MV-4-11 (cell line): Measurements from ENCODE around the gene PDE3B.

ENCODE experiments used
- DNase-seq: peaks from one replicate; lab custom pipeline; 2025; lab: John Stamatoyannopoulos, UW

Gene PDE3B

GRCh38 chr11:14884667-14885273 lies 241.2 kb downstream of the PDE3B start:
- DNase-seq = no peak

- no peak for DNase-seq
Observed at GRCh38 chr11:14886513-14886912, 242.9 kb downstream of the PDE3B start.

- DNase-seq = peak; percentile 60
Observed at GRCh38 chr11:14891143-14892035, 247.8 kb downstream of the PDE3B start.

GRCh38 chr11:14892036-14892556 lies 248.5 kb downstream of the PDE3B start, which contains the start of gene CYP2R1:
CYP2R1 (minus strand) TSS chr11:14892231; CDS start chr11:14892205, 26 bp downstream.
- peak; percentile 86 for DNase-seq

- DNase-seq = no peak
Observed at GRCh38 chr11:14892577-14892976, 249.0 kb downstream of the PDE3B start.

- DNase-seq = peak; percentile 92
Observed at GRCh38 chr11:14894657-14895598, 251.3 kb downstream of the PDE3B start.

GRCh38 chr11:14898355-14898754 lies 254.8 kb downstream of the PDE3B start:
- peak; percentile 23 for DNase-seq

- peak; percentile 25 for DNase-seq
Observed at GRCh38 chr11:14898906-14899305, 255.3 kb downstream of the PDE3B start.

- no peak for DNase-seq
Observed at GRCh38 chr11:14902650-14903350, 259.2 kb downstream of the PDE3B start.

- peak; percentile 56 for DNase-seq
Observed at GRCh38 chr11:14904745-14905103, 261.1 kb downstream of the PDE3B start.

- DNase-seq = peak; percentile 70
Observed at GRCh38 chr11:14905104-14906033, 261.8 kb downstream of the PDE3B start.

- DNase-seq = no peak
Observed at GRCh38 chr11:14906578-14906977, 263.0 kb downstream of the PDE3B start.

- DNase-seq = no peak
Observed at GRCh38 chr11:14906993-14907392, 263.4 kb downstream of the PDE3B start.

- DNase-seq = peak; percentile 58
Observed at GRCh38 chr11:14907411-14908213, 264.0 kb downstream of the PDE3B start.

- peak; percentile 72 for DNase-seq
Observed at GRCh38 chr11:14908214-14908880, 264.7 kb downstream of the PDE3B start.

GRCh38 chr11:14914536-14914935 lies 270.9 kb downstream of the PDE3B start:
- no peak for DNase-seq

- DNase-seq = no peak
Observed at GRCh38 chr11:14916403-14916802, 272.8 kb downstream of the PDE3B start.
